Measurements from ENCODE around the gene RANBP3L. TPM values are rescaled to one million over a fixed set of nuclear protein-coding genes. Genes with fewer than 3 reads are reported as not detected.

RANBP3L gene
- total RNA-seq, 1 experiment from 2014 or later, result 0.20 TPM

DNA sequence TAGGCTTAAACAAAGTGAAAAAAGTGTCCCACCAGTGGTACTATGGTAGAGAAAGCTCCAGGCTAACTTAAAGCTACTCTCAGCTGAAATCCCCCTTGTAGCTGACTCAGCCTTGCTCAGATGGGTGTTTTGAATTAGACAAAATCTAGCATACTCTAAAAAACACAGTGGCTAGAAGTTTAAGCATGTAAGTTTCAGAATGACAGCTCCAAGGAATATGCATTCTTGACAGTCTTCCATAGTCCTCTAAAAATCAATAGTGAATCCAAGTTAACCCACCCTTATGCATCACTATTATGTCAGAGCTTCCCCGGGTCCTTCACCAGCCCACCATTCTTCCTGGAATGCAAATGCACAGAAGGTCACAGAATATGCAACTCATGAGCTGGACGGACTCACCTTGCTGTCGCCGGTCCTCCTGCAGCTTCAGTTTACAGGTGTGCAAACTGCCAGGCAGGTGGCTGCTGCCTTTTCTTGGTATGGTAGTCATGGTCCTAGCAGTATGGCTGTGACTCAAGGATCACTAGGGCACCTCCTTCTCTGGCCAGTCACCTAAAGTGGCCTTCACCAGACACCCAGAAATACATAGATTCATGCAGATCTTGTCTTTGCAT, 668 bp downstream of the RANBP3L start:
- no TSS peak for BruUV-seq (replicated peaks)
- ChIA-PET CTCF (interaction anchor here (1.1 to 2.0 kb wide), 2 partner anchors 11 to 222 kb away, joined by 4 to 8 read pairs; no protein-coding TSS in a partner anchor), POLR2A (no interaction called here)
- Histone ChIP-seq H3K4me3 (ENCODE audit: low read depth, low read length) (no peak overlapping the region), H3K4me1 (peaks cover 11% of the 10 kb centered on the region; the same call in 1 of the 2 replicates), H3K9me3 (no peaks in the 10 kb centered on the region; the same call in 1 of the 2 replicates), H3K27me3 (replicated peaks; ENCODE audit: control insufficient read depth, insufficient read depth, low read length) (no peaks in the 10 kb centered on the region), H3K36me3 (ENCODE audit: control insufficient read depth, insufficient read depth, low read length) (no peaks in the 10 kb centered on the region)
- TF ChIP-seq CTCF (IDR thresholded peaks at IDR 0.05; ENCODE audit: insufficient read depth in 1 of 2, low read depth in 1 of 2, low read length in 1 of 2, severe bottlenecking in 1 of 2, unreplicated experiment in 1 of 2), result no peak
- Mint-ChIP-seq H3K4me1 (ENCODE audit: low read depth, unreplicated experiment) (peaks cover 7% of the 10 kb centered on the region), H3K9me3 (ENCODE audit: unreplicated experiment) (no peaks in the 10 kb centered on the region), H3K36me3 (ENCODE audit: insufficient read depth, unreplicated experiment) (no peaks in the 10 kb centered on the region), H3K27ac (ENCODE audit: unreplicated experiment) (no peak overlapping the region), H3K4me3 (ENCODE audit: unreplicated experiment) (no peak overlapping the region), H3K27me3 (ENCODE audit: insufficient read depth, unreplicated experiment) (no peaks in the 10 kb centered on the region)
- no peak for DNase-seq
- intact Hi-C loops (cut with micrococcal nuclease; ENCODE audit: unreplicated experiment), result no loop called here

- Mint-ChIP-seq H3K27me3 (ENCODE audit: insufficient read depth, unreplicated experiment) (no peaks in the 10 kb centered on the region), H3K4me1 (ENCODE audit: low read depth, unreplicated experiment) (peaks cover under 1% of the 10 kb centered on the region), H3K4me3 (ENCODE audit: unreplicated experiment) (no peak overlapping the region), H3K9me3 (ENCODE audit: unreplicated experiment) (no peaks in the 10 kb centered on the region), H3K36me3 (ENCODE audit: insufficient read depth, unreplicated experiment) (no peaks in the 10 kb centered on the region), H3K27ac (ENCODE audit: unreplicated experiment) (no peak overlapping the region)
- ChIA-PET CTCF (interaction anchor here (1.1 kb wide), 1 partner anchor 12 kb away, joined by 4 read pairs; no protein-coding TSS in a partner anchor), POLR2A (no interaction called here)
- H3K4me1 ChIP-seq, result peaks cover 11% of the 10 kb centered on the region; the same call in 1 of the 2 replicates
- no peak for TF ChIP-seq CTCF (IDR thresholded peaks at IDR 0.05; ENCODE audit: insufficient read depth in 1 of 2, low read depth in 1 of 2, low read length in 1 of 2, severe bottlenecking in 1 of 2, unreplicated experiment in 1 of 2)
- no peak overlapping the region for H3K4me3 ChIP-seq (ENCODE audit: low read depth, low read length)
- no peaks in the 10 kb centered on the region for H3K36me3 ChIP-seq (ENCODE audit: control insufficient read depth, insufficient read depth, low read length)
- no peaks in the 10 kb centered on the region for H3K27me3 ChIP-seq (replicated peaks; ENCODE audit: control insufficient read depth, insufficient read depth, low read length)
- BruUV-seq (replicated peaks), result no TSS peak
- intact Hi-C loops (cut with micrococcal nuclease; ENCODE audit: unreplicated experiment), result no loop called here
- no peaks in the 10 kb centered on the region; the same call in 1 of the 2 replicates for H3K9me3 ChIP-seq
- no peak for DNase-seq
Observed at GRCh38 chr5:36300191-36300926, 1.3 kb downstream of the RANBP3L start.

GRCh38 chr5:36298552-36298951, 3.1 kb downstream of the RANBP3L start:
- DNase-seq, result no peak
- no peaks in the 10 kb centered on the region for H3K9me3 Mint-ChIP-seq (ENCODE audit: unreplicated experiment)
- H3K4me1 ChIP-seq, result peaks cover 11% of the 10 kb centered on the region; the same call in 1 of the 2 replicates
- H3K4me3 Mint-ChIP-seq (ENCODE audit: unreplicated experiment), result no peak overlapping the region
- H3K27me3 Mint-ChIP-seq (ENCODE audit: insufficient read depth, unreplicated experiment), result no peaks in the 10 kb centered on the region
- H3K4me1 Mint-ChIP-seq (ENCODE audit: low read depth, unreplicated experiment), result no peaks in the 10 kb centered on the region
- no peak for TF ChIP-seq CTCF (IDR thresholded peaks at IDR 0.05; ENCODE audit: insufficient read depth in 1 of 2, low read depth in 1 of 2, low read length in 1 of 2, severe bottlenecking in 1 of 2, unreplicated experiment in 1 of 2)
- no peaks in the 10 kb centered on the region; the same call in none of the 2 replicates for H3K9me3 ChIP-seq
- H3K27me3 ChIP-seq (replicated peaks; ENCODE audit: control insufficient read depth, insufficient read depth, low read length), result no peaks in the 10 kb centered on the region
- no peak overlapping the region for H3K4me3 ChIP-seq (ENCODE audit: low read depth, low read length)
- H3K36me3 ChIP-seq (ENCODE audit: control insufficient read depth, insufficient read depth, low read length), result no peaks in the 10 kb centered on the region
- H3K36me3 Mint-ChIP-seq (ENCODE audit: insufficient read depth, unreplicated experiment), result no peaks in the 10 kb centered on the region
- ChIA-PET POLR2A (no interaction called here), CTCF (no interaction called here)
- intact Hi-C loops (cut with micrococcal nuclease; ENCODE audit: unreplicated experiment), result no loop called here
- no TSS peak for BruUV-seq (replicated peaks)
- H3K27ac Mint-ChIP-seq (ENCODE audit: unreplicated experiment), result no peak overlapping the region

All from Caco-2 (cell line).